Left lung (tissue), 10 donors: Measurements from ENCODE around the gene IGSF11. TPM values are rescaled to one million over a fixed set of nuclear protein-coding genes. Genes with fewer than 3 reads are reported as not detected.
"Not testable (repeated sequence)": the region's sequence is repeated elsewhere in the genome, so short reads cannot be mapped to it uniquely, and the experiment has no call there.

Experiments used
- ATAC-seq: fragments of 200-7000 bp; cut with Tn5 transposase; one replicate; pipeline ENCODE4 v1.9.1; 2020; ENCODE audit warnings: moderate library complexity
- DNase-seq, 4 donors: peaks; one replicate each; pipeline ENCODE4 v3.0.0-alpha.2; 2013 to 2020
- H3K27ac ChIP-seq, 2 donors: fragments of 200-600 bp; sonication (generic) in 1 of 2; one replicate each; pipeline versions ENCODE4 v1.5.0 to v1.8.0; 2020 to 2021
- H3K27me3 ChIP-seq, 2 donors: fragments of 200-600 bp; sonication (generic) in 1 of 2; one replicate each; pipeline versions ENCODE4 v1.5.0 to v1.8.0; 2020 to 2021
- H3K36me3 ChIP-seq, 2 donors: fragments of 200-600 bp; sonication (generic) in 1 of 2; one replicate each; pipeline versions ENCODE4 v1.5.0 to v1.8.0; 2020 to 2021
- H3K4me1 ChIP-seq, 2 donors: fragments of 200-600 bp; one replicate each; pipeline ENCODE4 v1.8.0; 2021
- H3K4me3 ChIP-seq, 2 donors: fragments of 200-600 bp; sonication (generic) in 1 of 2; one replicate each; pipeline versions ENCODE4 v1.5.0 to v1.8.0; 2020 to 2021; ENCODE audit warnings: mild to moderate bottlenecking in 1 of 2
- H3K9me3 ChIP-seq, 2 donors: fragments of 200-600 bp; sonication (generic) in 1 of 2; one replicate each; pipeline versions ENCODE4 v1.5.0 to v1.8.0; 2020 to 2021
- CTCF ChIP-seq, 2 donors: fragments of 200-600 bp; sonication (generic) in 1 of 2; IDR thresholded peaks; one replicate each; pipeline versions ENCODE4 v1.5.0 to v1.8.0; 2021; ENCODE audit warnings: antibody characterized with exemption in 2 of 2
- intact Hi-C, 2 donors: fragments of 100-400 bp; cut with DNase I; formaldehyde crosslinking; loops; one replicate each; pipeline versions ENCODE4 v1.11.2 to v1.14.2; 2022
- polyA plus RNA-seq, 6 donors: library from polyadenylated mRNA; unstranded; fragments of 120-200 nt; gene quantifications; one replicate each; pipeline ENCODE4 v1.2.1, GENCODE V29; 2013; ENCODE audit not compliant: insufficient read length in 6 of 6
- total RNA-seq, 2 donors: library from RNA; stranded (reverse); fragmentation: NEBNext Ultra II Directional; extraction: Animal tissue kit (Norgen Biotek cat#: 25700); gene quantifications; one replicate each; pipeline ENCODE4 v1.2.1, GENCODE V29; 2021
- donor health status: DM: no; HTN: yes; CAD: no.
- donor health status: DM: no; HTN: no; CAD: no.

IGSF11 gene
- total and polyA plus RNA-seq, 8 donors = 0.06 to 1.3 (median 0.60) TPM

GRCh38 chr3:118977118-118977517 is 57.5 kb downstream of the IGSF11 start:
- DNase-seq (no peak), ATAC-seq (no peak)
- Histone ChIP-seq H3K4me3 (no peak overlapping the region), H3K27ac (no peak overlapping the region), H3K9me3 (no peaks in the 10 kb centered on the region), H3K4me1 (no peaks in the 10 kb centered on the region), H3K27me3 (no peaks in the 10 kb centered on the region), H3K36me3 (no peaks in the 10 kb centered on the region)
- intact Hi-C loops = no loop called here
- TF ChIP-seq CTCF (IDR thresholded peaks at IDR 0.05) = no peak

- H3K27me3 ChIP-seq, H3K4me3 ChIP-seq, H3K36me3 ChIP-seq, H3K27ac ChIP-seq, H3K9me3 ChIP-seq, ATAC-seq, DNase-seq, H3K4me1 ChIP-seq, intact Hi-C loops: not testable (repeated sequence)
Observed at GRCh38 chr3:118975476-118975875, 59.2 kb downstream of the IGSF11 start.

GRCh38 chr3:118974356-118975097 is 60.1 kb downstream of the IGSF11 start:
- no peak for ATAC-seq
- Histone ChIP-seq H3K36me3 (no peaks in the 10 kb centered on the region), H3K4me3 (no peak overlapping the region), H3K27ac (no peak overlapping the region), H3K27me3 (no peaks in the 10 kb centered on the region), H3K4me1 (no peaks in the 10 kb centered on the region), H3K9me3 (no peaks in the 10 kb centered on the region)
- DNase-seq = no peak
- TF ChIP-seq CTCF (IDR thresholded peaks at IDR 0.05) = no peak
- intact Hi-C loops = no loop called here

GRCh38 chr3:118973050-118973449 is 61.6 kb downstream of the IGSF11 start:
- no peak for ATAC-seq
- no peak for DNase-seq
- H3K36me3 ChIP-seq = no peaks in the 10 kb centered on the region
- H3K4me1 ChIP-seq = no peaks in the 10 kb centered on the region
- intact Hi-C loops = no loop called here
- TF ChIP-seq CTCF (IDR thresholded peaks at IDR 0.05) = no peak
- H3K27me3 ChIP-seq = no peaks in the 10 kb centered on the region
- H3K4me3 ChIP-seq = no peak overlapping the region
- H3K27ac ChIP-seq = no peak overlapping the region
- no peaks in the 10 kb centered on the region for H3K9me3 ChIP-seq

GRCh38 chr3:118970819-118971218 is 63.8 kb downstream of the IGSF11 start:
- TF ChIP-seq CTCF (IDR thresholded peaks at IDR 0.05) = no peak
- ATAC-seq = no peak
- Histone ChIP-seq H3K36me3 (no peaks in the 10 kb centered on the region), H3K27me3 (no peaks in the 10 kb centered on the region), H3K4me1 (no peaks in the 10 kb centered on the region), H3K4me3 (no peak overlapping the region), H3K9me3 (no peaks in the 10 kb centered on the region), H3K27ac (no peak overlapping the region)
- intact Hi-C loops = no loop called here
- no peak for DNase-seq

- Histone ChIP-seq H3K27ac (no peak overlapping the region), H3K9me3 (no peaks in the 10 kb centered on the region), H3K4me3 (no peak overlapping the region), H3K36me3 (no peaks in the 10 kb centered on the region), H3K4me1 (no peaks in the 10 kb centered on the region), H3K27me3 (no peaks in the 10 kb centered on the region)
- no peak for DNase-seq
- no peak for TF ChIP-seq CTCF (IDR thresholded peaks at IDR 0.05)
- ATAC-seq = no peak
- intact Hi-C loops = no loop called here
Observed at GRCh38 chr3:118968640-118969039, 66.0 kb downstream of the IGSF11 start.
